ENCODE data around the gene ABCD2. TPM values are rescaled to one million over a fixed set of nuclear protein-coding genes. Genes with fewer than 3 reads are reported as not detected.

Gene ABCD2
- polyA plus RNA-seq, 1 donor from 2014 or later, result 0.43 TPM

DNA sequence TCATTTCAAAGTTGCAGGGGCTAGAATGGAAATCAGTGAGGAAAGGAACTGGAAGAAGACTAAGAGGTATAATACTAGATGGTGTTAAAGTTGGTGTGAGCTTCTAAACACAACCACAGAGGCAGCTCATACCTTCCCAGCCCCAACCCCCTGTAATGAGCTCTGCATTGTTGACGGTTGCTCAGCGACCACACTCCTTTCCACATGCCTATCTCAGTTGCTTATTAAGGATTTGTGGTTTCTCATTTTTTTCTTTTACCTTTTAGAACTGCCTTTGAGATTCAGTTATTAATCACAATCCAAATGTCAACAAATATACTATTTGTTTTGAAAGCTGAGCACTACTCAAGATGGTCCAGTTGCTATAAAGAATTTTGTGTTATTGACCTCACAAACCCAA lies 114.6 kb downstream of the ABCD2 start:
- Histone ChIP-seq H3K79me2 (replicated peaks; ENCODE audit: insufficient read depth, low read length) (no peaks in the 10 kb centered on the region), H4K20me1 (ENCODE audit: insufficient read depth) (no peaks in the 10 kb centered on the region), H3K36me3 (ENCODE audit: insufficient read depth, low read length) (no peaks in the 10 kb centered on the region), H3F3A (ENCODE audit: insufficient read depth, low read length, poor library complexity, severe bottlenecking) (no peaks in the 10 kb centered on the region), H3K4me2 (ENCODE audit: low read length) (no peak overlapping the region), H3K27ac (ENCODE audit: low read length) (no peak overlapping the region), H3K9me2 (ENCODE audit: insufficient read depth, low read length) (no peaks in the 10 kb centered on the region), H3K9ac (ENCODE audit: low read length) (no peak overlapping the region), H2AFZ (ENCODE audit: low read depth, low read length) (no peak overlapping the region), H3K27me3 (ENCODE audit: insufficient read depth, low read depth, low read length) (no peaks in the 10 kb centered on the region), H3K4me3 (ENCODE audit: low read length) (no peak overlapping the region), H3K9me3 (ENCODE audit: low read length) (no peaks in the 10 kb centered on the region)
- TF ChIP-seq EZH2 (IDR thresholded peaks at IDR 0.05; ENCODE audit: borderline replicate concordance, insufficient read depth, low read length, poor library complexity, severe bottlenecking) (no peak), RAD21 (conservative IDR thresholded peaks at IDR 0.05) (no peak), EP300 (conservative IDR thresholded peaks at IDR 0.05; ENCODE audit: poor library complexity, severe bottlenecking) (no peak)
- TF ChIP-seq, protein P1, sequence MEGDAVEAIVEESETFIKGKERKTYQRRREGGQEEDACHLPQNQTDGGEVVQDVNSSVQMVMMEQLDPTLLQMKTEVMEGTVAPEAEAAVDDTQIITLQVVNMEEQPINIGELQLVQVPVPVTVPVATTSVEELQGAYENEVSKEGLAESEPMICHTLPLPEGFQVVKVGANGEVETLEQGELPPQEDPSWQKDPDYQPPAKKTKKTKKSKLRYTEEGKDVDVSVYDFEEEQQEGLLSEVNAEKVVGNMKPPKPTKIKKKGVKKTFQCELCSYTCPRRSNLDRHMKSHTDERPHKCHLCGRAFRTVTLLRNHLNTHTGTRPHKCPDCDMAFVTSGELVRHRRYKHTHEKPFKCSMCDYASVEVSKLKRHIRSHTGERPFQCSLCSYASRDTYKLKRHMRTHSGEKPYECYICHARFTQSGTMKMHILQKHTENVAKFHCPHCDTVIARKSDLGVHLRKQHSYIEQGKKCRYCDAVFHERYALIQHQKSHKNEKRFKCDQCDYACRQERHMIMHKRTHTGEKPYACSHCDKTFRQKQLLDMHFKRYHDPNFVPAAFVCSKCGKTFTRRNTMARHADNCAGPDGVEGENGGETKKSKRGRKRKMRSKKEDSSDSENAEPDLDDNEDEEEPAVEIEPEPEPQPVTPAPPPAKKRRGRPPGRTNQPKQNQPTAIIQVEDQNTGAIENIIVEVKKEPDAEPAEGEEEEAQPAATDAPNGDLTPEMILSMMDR (IDR thresholded peaks at IDR 0.05; ENCODE audit: poor library complexity, severe bottlenecking), result no peak

DNA sequence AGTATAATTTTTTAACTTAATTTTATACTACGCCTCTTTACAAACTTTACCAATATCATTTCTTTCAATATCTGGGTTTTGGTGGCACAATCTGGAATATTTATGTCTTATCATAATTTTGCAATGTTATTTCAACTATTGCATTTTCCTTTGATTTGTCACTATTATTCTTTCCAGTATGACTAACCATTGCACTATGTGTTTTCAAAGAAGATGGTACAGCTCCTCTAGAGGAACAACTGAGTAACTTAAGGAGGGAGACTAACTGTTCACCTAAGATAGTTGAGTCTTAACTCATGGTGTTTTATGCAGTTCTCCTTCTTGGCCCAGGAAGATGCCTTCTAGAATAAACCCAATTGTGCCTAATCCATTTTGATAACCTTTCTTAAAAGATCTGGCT lies 116.2 kb downstream of the ABCD2 start:
- Histone ChIP-seq H4K20me1 (ENCODE audit: insufficient read depth) (no peaks in the 10 kb centered on the region), H3K36me3 (ENCODE audit: insufficient read depth, low read length) (no peaks in the 10 kb centered on the region), H3K4me3 (ENCODE audit: low read length) (no peak overlapping the region), H3K27me3 (ENCODE audit: insufficient read depth, low read depth, low read length) (no peaks in the 10 kb centered on the region), H2AFZ (ENCODE audit: low read depth, low read length) (no peak overlapping the region), H3K9me3 (ENCODE audit: low read length) (no peaks in the 10 kb centered on the region), H3K4me2 (ENCODE audit: low read length) (no peak overlapping the region), H3K27ac (ENCODE audit: low read length) (no peak overlapping the region), H3F3A (ENCODE audit: insufficient read depth, low read length, poor library complexity, severe bottlenecking) (no peaks in the 10 kb centered on the region), H3K79me2 (replicated peaks; ENCODE audit: insufficient read depth, low read length) (no peaks in the 10 kb centered on the region), H3K9ac (ENCODE audit: low read length) (no peak overlapping the region), H3K9me2 (ENCODE audit: insufficient read depth, low read length) (no peaks in the 10 kb centered on the region)
- TF ChIP-seq, protein P1 (IDR thresholded peaks at IDR 0.05; ENCODE audit: poor library complexity, severe bottlenecking), result no peak

DNA sequence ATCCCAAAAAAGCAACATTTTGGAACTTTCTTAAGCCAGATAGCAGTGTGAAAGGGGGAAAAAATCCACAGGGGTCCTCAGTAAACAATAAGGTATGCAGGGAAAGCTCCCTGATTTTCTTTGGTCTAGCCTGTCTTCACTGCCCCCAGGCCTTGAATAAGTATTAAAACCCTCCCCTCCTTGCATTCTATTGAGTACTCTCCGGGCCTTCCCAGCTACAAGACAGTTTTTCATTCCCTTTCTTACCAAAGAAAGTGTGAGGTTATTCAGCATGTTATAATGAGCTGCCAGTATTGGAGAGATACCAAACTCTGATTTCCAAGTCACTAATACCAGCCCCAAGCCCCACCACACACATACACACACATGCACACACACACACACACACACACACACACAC lies 116.9 kb downstream of the ABCD2 start:
- H2AFZ ChIP-seq (ENCODE audit: low read depth, low read length), result no peak overlapping the region
- no peaks in the 10 kb centered on the region for H4K20me1 ChIP-seq (ENCODE audit: insufficient read depth)
- no peaks in the 10 kb centered on the region for H3K36me3 ChIP-seq (ENCODE audit: insufficient read depth, low read length)
- H3K9me2 ChIP-seq (ENCODE audit: insufficient read depth, low read length), result no peaks in the 10 kb centered on the region
- H3K27ac ChIP-seq (ENCODE audit: low read length), result no peak overlapping the region
- no peak overlapping the region for H3K4me3 ChIP-seq (ENCODE audit: low read length)
- H3K9me3 ChIP-seq (ENCODE audit: low read length), result no peaks in the 10 kb centered on the region
- no peaks in the 10 kb centered on the region for H3K79me2 ChIP-seq (replicated peaks; ENCODE audit: insufficient read depth, low read length)
- H3K27me3 ChIP-seq (ENCODE audit: insufficient read depth, low read depth, low read length), result no peaks in the 10 kb centered on the region
- no peaks in the 10 kb centered on the region for H3F3A ChIP-seq (ENCODE audit: insufficient read depth, low read length, poor library complexity, severe bottlenecking)
- TF ChIP-seq POLR2AphosphoS5 (IDR thresholded peaks at IDR 0.05) (no peak), RAD21 (conservative IDR thresholded peaks at IDR 0.05) (no peak), EZH2 (IDR thresholded peaks at IDR 0.05; ENCODE audit: borderline replicate concordance, insufficient read depth, low read length, poor library complexity, severe bottlenecking) (no peak)
- no peak overlapping the region for H3K9ac ChIP-seq (ENCODE audit: low read length)
- H3K4me2 ChIP-seq (ENCODE audit: low read length), result no peak overlapping the region

Small RNA genes within 50 kb of the gene (small RNA-seq; reads per million reads assigned to genes)
- gene AC121334.2, result 0 reads per million in 3 experiments

Other genes starting within 250 kb of the ABCD2 start
- gene KIF21A, start 176.7 kb downstream of the ABCD2 start, polyA plus RNA-seq, result 119 and 130 TPM in 2 replicates